Keratinocyte (primary cell): ENCODE measurements around the gene RANBP17.

ENCODE experiments used
- EZH2 ChIP-seq: IDR thresholded peaks from one replicate; pipeline ENCODE4 v1.6.1; 2012; ENCODE audit warnings: inconsistent platforms, mild to moderate bottlenecking, low read length, moderate library complexity
- TF ChIP-seq, protein P1 (sequence below), 3 experiments: IDR thresholded peaks in 1 of 3; conservative IDR thresholded peaks in 1 of 3; optimal IDR thresholded peaks in 1 of 3; 2 replicates in 2 of 3; 3 replicates in 1 of 3; pipeline versions ENCODE3 to v1.5.1; 2011; ENCODE audit warnings: low read length in 3 of 3, mild to moderate bottlenecking in 3 of 3, moderate library complexity in 2 of 3, control low read depth in 1 of 3, inconsistent platforms in 1 of 3; ENCODE audit not compliant: insufficient read depth in 2 of 3; ENCODE audit errors: extremely low read depth in 1 of 3

DNA sequence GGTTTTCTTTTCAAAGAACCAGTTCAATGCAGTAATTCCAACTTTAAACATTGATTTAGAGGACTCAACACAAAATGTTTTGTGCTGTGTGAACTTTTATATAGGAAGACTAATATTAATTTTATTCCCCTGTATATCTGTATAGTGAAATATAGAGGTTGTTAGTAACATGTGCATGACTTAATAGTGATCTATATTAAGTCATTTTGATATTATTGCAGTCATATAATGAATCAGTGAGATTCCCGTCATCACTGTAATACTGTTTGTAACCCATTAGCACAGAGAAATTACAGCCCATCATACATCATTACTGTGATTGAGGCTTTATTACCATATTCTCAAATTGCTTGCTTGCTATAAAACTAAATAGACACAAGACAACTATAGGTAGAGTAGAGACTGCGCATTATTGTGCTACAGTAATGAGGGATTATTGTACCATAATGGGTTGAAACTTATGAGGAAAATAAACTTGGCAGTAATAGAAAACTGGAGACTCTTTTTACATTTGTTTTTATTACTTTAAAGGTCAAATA, 170.7 kb downstream of the RANBP17 start:
- TF ChIP-seq, protein P1, sequence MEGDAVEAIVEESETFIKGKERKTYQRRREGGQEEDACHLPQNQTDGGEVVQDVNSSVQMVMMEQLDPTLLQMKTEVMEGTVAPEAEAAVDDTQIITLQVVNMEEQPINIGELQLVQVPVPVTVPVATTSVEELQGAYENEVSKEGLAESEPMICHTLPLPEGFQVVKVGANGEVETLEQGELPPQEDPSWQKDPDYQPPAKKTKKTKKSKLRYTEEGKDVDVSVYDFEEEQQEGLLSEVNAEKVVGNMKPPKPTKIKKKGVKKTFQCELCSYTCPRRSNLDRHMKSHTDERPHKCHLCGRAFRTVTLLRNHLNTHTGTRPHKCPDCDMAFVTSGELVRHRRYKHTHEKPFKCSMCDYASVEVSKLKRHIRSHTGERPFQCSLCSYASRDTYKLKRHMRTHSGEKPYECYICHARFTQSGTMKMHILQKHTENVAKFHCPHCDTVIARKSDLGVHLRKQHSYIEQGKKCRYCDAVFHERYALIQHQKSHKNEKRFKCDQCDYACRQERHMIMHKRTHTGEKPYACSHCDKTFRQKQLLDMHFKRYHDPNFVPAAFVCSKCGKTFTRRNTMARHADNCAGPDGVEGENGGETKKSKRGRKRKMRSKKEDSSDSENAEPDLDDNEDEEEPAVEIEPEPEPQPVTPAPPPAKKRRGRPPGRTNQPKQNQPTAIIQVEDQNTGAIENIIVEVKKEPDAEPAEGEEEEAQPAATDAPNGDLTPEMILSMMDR (optimal IDR thresholded peaks at IDR 0.05 in 1 of 3, IDR thresholded peaks at IDR 0.05 in 1 of 3, conservative IDR thresholded peaks at IDR 0.05 in 1 of 3; ENCODE audit: extremely low read depth in 1 of 3, insufficient read depth in 2 of 3, low read length in 3 of 3): no peak
- no peak for TF ChIP-seq EZH2
